Transverse colon (tissue), 4 donors: ENCODE data around the gene NEURL1B.

Experiments
- EP300 ChIP-seq: sonication (generic); formaldehyde crosslinking; IDR thresholded peaks from one replicate; pipeline ENCODE4 v1.6.1; 2017; ENCODE audit warnings: antibody characterized with exemption, low read depth
- POLR2A ChIP-seq: fragments of 450-650 bp; IDR thresholded peaks from one replicate; pipeline ENCODE4 v1.6.1; 2016; ENCODE audit warnings: antibody characterized with exemption, mild to moderate bottlenecking, moderate library complexity
- POLR2AphosphoS5 ChIP-seq, 3 donors: sonication (generic); formaldehyde crosslinking; IDR thresholded peaks; one replicate each; pipeline ENCODE4 v1.6.1; 2016; ENCODE audit warnings: antibody characterized with exemption in 3 of 3
- TF ChIP-seq, protein P1 (sequence below), 5 experiments: fragments of 200-600 bp in 3 of 5; fragments of 450-650 bp in 2 of 5; sonication (generic) in 3 of 5; IDR thresholded peaks; 1 replicate in 2 of 5; 2 replicates in 3 of 5; pipeline ENCODE4 v1.5.1; 2016 to 2017; ENCODE audit warnings: antibody characterized with exemption in 5 of 5, inconsistent platforms in 3 of 5, mild to moderate bottlenecking in 2 of 5, moderate library complexity in 1 of 5

DNA sequence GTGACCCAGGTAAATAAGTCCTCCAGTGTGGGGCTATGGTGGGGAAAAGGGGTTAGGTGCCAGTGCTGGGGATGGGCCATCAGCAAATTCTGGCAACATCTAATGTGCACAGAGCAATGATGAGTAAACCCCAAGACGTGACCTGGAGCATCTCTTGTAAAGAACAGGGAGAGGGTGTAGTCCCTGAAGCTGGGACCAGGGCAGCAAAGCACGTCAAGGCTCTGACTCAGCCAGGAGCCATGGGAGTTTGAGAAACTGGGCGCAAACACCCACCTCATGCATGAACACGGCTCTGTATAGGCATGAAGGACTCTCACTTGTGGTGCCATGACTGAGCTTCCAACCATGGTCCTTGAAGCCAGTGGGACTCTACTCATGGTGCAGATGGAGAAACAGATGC, 78.1 kb downstream of the NEURL1B start:
- TF ChIP-seq POLR2A (no peak), POLR2AphosphoS5 (IDR thresholded peaks at IDR 0.05) (no peak), EP300 (no peak)
- TF ChIP-seq, protein P1, sequence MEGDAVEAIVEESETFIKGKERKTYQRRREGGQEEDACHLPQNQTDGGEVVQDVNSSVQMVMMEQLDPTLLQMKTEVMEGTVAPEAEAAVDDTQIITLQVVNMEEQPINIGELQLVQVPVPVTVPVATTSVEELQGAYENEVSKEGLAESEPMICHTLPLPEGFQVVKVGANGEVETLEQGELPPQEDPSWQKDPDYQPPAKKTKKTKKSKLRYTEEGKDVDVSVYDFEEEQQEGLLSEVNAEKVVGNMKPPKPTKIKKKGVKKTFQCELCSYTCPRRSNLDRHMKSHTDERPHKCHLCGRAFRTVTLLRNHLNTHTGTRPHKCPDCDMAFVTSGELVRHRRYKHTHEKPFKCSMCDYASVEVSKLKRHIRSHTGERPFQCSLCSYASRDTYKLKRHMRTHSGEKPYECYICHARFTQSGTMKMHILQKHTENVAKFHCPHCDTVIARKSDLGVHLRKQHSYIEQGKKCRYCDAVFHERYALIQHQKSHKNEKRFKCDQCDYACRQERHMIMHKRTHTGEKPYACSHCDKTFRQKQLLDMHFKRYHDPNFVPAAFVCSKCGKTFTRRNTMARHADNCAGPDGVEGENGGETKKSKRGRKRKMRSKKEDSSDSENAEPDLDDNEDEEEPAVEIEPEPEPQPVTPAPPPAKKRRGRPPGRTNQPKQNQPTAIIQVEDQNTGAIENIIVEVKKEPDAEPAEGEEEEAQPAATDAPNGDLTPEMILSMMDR (IDR thresholded peaks at IDR 0.05): no peak
